Stimulated activated naive CD8-positive, alpha-beta T cell treated with anti-CD3 and anti-CD28 coated beads, Interleukin-15, Interleukin-2, amounts not matched to agents 100 ng/mL and 50 ng/mL, for 24 hours (primary cell): ENCODE results near the gene CACNA1I.
"Not testable (repeated sequence)": the region's sequence is repeated elsewhere in the genome, so short reads cannot be mapped to it uniquely, and the experiment has no call there.

Source experiments
- H3K27ac Mint-ChIP-seq: one replicate; pipeline ENCODE4 v1.8.0; 2021; ENCODE audit warnings: mild to moderate bottlenecking, mixed read lengths
- H3K27me3 Mint-ChIP-seq: one replicate; pipeline ENCODE4 v1.8.0; 2021; ENCODE audit warnings: mixed read lengths
- H3K36me3 Mint-ChIP-seq: one replicate; pipeline ENCODE4 v1.8.0; 2021; ENCODE audit warnings: low read depth, mixed read lengths
- H3K4me1 Mint-ChIP-seq: one replicate; pipeline ENCODE4 v1.8.0; 2021; ENCODE audit warnings: low read depth, mixed read lengths
- H3K4me3 Mint-ChIP-seq: one replicate; pipeline ENCODE4 v1.8.0; 2021; ENCODE audit warnings: mild to moderate bottlenecking, mixed read lengths
- H3K9me3 Mint-ChIP-seq: one replicate; pipeline ENCODE4 v1.8.0; 2021; ENCODE audit warnings: mixed read lengths

CACNA1I gene

DNA sequence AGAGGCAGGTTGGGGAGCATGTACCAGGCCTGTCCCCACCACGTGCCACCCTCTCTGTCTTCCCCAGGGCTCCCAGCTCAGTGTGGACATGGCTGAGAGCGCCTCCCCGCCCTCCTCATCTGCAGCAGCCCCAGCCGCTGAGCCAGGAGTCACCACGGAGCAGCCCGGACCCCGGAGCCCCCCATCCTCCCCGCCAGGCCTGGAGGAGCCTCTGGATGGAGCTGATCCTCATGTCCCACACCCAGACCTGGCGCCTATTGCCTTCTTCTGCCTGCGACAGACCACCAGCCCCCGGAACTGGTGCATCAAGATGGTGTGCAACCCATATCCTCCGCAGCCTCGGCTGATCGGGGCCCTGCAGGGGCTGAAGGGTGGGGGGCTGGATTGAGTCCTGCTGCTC, at the start of gene CACNA1I:
CACNA1I (plus strand) TSS at position 89 of the 400 bp plus-strand sequence; CDS start at position 89, 0 bp downstream.
- Mint-ChIP-seq H3K36me3 (no peaks in the 10 kb centered on the region), H3K27ac (no peak within 1 kb of the TSS), H3K4me1 (peaks cover 13% of the 10 kb centered on the region), H3K4me3 (no peak within 1 kb of the TSS), H3K27me3 (no peaks in the 10 kb centered on the region), H3K9me3 (peaks cover 3% of the 10 kb centered on the region)

DNA sequence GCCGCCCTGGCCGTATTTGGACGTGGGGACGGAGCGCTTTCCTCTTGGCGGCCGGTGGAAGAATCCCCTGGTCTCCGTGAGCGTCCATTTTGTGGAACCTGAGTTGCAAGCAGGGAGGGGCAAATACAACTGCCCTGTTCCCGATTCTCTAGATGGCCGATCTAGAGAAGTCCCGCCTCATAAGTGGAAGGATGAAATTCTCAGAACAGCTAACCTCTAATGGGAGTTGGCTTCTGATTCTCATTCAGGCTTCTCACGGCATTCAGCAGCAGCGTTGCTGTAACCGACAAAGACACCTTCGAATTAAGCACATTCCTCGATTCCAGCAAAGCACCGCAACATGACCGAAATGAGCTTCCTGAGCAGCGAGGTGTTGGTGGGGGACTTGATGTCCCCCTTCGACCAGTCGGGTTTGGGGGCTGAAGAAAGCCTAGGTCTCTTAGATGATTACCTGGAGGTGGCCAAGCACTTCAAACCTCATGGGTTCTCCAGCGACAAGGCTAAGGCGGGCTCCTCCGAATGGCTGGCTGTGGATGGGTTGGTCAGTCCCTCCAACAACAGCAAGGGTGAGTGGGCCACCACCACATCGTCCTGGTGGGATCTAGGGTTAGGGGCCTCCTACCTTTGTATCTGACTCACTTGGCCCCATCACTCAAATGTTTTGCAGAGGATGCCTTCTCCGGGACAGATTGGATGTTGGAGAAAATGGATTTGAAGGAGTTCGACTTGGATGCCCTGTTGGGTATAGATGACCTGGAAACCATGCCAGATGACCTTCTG, 49.3 kb upstream of the CACNA1I start:
- Mint-ChIP-seq H3K4me3 (peak overlapping the region; percentile 88), H3K4me1 (peaks cover 72% of the 10 kb centered on the region), H3K27ac (peak overlapping the region; percentile 96), H3K36me3 (peaks cover 66% of the 10 kb centered on the region)
- not testable (repeated sequence) for H3K9me3 Mint-ChIP-seq, H3K27me3 Mint-ChIP-seq

DNA sequence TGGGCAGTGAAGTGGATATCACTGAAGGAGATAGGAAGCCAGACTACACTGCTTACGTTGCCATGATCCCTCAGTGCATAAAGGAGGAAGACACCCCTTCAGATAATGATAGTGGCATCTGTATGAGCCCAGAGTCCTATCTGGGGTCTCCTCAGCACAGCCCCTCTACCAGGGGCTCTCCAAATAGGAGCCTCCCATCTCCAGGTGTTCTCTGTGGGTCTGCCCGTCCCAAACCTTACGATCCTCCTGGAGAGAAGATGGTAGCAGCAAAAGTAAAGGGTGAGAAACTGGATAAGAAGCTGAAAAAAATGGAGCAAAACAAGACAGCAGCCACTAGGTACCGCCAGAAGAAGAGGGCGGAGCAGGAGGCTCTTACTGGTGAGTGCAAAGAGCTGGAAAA, 48.5 kb upstream of the CACNA1I start:
- peak overlapping the region; percentile 96 for H3K27ac Mint-ChIP-seq
- not testable (repeated sequence) for H3K27me3 Mint-ChIP-seq, H3K9me3 Mint-ChIP-seq
- peaks cover 62% of the 10 kb centered on the region for H3K36me3 Mint-ChIP-seq
- peak overlapping the region; percentile 88 for H3K4me3 Mint-ChIP-seq
- H3K4me1 Mint-ChIP-seq: peaks cover 73% of the 10 kb centered on the region

DNA sequence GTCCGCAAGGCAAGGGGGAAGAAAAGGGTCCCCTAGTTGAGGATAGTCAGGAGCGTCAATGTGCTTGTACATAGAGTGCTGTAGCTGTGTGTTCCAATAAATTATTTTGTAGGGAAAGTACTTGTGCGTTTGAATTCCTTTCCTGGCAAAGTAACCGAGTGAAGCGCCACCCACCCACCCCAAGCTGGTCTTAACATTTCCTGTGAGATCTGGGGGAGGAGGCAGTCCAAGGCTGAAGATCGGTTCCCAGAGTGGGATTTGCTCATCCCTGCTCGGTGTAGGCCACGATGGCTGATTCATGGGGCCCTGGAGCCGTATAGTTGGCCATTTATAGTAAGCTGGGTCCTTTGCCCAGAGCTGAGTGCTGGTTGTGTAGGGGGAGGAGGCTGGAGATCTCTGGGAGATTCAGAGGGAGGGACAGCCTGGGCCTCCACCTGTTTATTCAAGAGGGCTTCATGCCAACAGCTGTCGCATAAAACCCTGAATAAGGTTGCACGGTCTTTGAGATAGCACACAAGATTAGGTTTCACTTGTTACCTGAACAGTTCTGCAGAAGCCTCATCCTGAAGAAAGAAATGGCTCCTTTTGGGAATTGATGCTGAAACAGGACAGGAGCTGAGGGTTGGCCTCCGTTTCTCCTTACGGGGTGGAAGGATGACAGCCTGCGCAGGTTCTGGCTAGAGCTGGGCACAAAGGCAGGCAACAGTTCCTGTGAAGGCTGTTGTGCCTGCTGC, 47.8 kb upstream of the CACNA1I start:
- H3K27me3 Mint-ChIP-seq: peaks cover 3% of the 10 kb centered on the region
- peak overlapping the region; percentile 96 for H3K27ac Mint-ChIP-seq
- H3K36me3 Mint-ChIP-seq: peaks cover 58% of the 10 kb centered on the region

DNA sequence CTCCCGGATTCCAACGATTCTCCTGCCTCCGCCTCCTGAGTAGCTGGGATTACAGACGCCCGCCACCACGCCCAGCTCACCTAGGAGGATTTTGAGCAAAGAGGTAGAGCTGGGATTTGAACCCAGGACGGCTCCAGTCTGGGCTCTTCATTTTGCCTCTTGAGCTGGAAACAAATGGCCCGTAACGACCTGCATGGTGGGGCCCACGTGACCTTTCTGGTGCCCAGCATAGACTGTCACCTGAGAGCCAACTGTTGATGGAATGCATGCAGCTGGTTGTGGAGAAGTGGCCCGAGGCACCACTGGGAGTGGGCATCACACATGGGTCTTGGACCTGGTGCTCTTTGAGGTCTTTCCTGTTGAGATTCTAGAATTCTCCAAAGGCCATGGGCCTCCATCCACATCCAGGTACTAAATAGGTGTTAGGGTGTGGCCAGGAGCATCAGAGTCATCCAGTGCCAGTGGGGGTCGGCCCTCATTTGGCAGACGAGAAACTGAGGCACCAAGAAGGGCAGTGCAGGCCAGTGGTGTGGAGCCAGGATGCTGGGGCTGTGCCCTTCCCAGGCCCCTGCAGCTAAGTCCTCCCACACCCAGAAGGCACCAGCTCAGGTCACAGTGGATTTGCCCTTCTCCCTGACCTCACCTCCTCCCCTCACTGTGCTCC, 46.3 kb upstream of the CACNA1I start:
- peaks cover 61% of the 10 kb centered on the region for H3K36me3 Mint-ChIP-seq
- peaks cover 3% of the 10 kb centered on the region for H3K27me3 Mint-ChIP-seq
- no peaks in the 10 kb centered on the region for H3K9me3 Mint-ChIP-seq
- peak overlapping the region; percentile 81 for H3K27ac Mint-ChIP-seq
- peak overlapping the region; percentile 59 for H3K4me3 Mint-ChIP-seq
- H3K4me1 Mint-ChIP-seq: peaks cover 72% of the 10 kb centered on the region

More for the DNA sequence above, 47.8 kb upstream of the CACNA1I start:
- Mint-ChIP-seq H3K4me1 (peaks cover 75% of the 10 kb centered on the region), H3K9me3 (no peaks in the 10 kb centered on the region), H3K4me3 (peak overlapping the region; percentile 88)

- H3K4me1 Mint-ChIP-seq: peaks cover 78% of the 10 kb centered on the region
- H3K27ac Mint-ChIP-seq: peak overlapping the region; percentile 81
- peaks cover 3% of the 10 kb centered on the region for H3K27me3 Mint-ChIP-seq
- no peaks in the 10 kb centered on the region for H3K9me3 Mint-ChIP-seq
- peak overlapping the region; percentile 59 for H3K4me3 Mint-ChIP-seq
- peaks cover 68% of the 10 kb centered on the region for H3K36me3 Mint-ChIP-seq
Observed at GRCh38 chr22:39524753-39525657, 45.5 kb upstream of the CACNA1I start.

GRCh38 chr22:39525658-39525975, 44.9 kb upstream of the CACNA1I start:
- H3K27me3 Mint-ChIP-seq: no peaks in the 10 kb centered on the region
- H3K36me3 Mint-ChIP-seq: peaks cover 68% of the 10 kb centered on the region
- H3K9me3 Mint-ChIP-seq: no peaks in the 10 kb centered on the region
- H3K27ac Mint-ChIP-seq: peak overlapping the region; percentile 78
- H3K4me3 Mint-ChIP-seq: peak overlapping the region; percentile 28
- peaks cover 81% of the 10 kb centered on the region for H3K4me1 Mint-ChIP-seq

DNA sequence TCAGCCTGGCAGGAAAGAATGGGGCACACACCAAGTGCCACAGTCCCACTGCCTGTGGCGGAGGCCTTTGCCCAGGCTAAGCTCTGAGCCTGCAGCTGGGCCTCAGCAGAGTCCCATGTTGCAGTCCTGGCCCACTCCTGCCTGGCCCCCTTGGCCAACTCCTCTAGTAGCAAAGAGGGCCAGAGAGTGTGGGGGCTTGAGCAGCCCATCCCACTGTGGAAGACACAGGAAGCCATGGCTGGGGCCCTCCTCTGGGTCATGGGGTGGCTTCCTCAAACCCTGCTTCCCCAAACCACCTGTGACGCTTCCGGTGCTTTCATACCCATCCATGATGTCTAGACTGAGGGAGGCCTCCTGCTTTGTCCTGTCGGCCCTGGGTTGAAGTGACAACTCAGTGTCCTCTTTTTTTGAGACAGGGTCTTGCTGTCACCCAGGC, 43.8 kb upstream of the CACNA1I start:
- Mint-ChIP-seq H3K27me3 (no peaks in the 10 kb centered on the region), H3K4me1 (peaks cover 88% of the 10 kb centered on the region)

DNA sequence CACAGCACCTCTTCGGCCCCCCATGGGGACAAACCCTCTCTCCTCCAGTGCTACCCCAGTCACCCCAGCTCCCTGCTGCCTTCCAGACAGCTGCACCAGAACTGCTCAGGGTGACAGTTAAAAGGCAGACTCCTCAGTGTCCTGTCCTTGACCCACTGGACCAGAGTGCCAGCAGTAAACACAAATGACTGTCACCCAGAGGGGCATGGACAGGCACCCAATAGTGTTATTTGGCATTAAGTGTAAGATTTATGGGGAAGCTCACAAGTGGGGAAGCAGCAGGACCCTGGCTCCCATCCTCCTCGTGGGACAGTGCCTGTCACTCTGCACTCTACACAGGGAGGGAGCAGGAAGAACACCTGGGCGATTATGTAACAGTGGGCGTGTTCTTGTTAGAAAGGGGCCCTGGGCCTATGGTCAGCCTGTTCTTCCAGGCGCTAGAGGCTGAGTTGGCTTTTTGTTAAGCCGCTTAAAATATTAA, 43.0 kb upstream of the CACNA1I start:
- no peaks in the 10 kb centered on the region for H3K9me3 Mint-ChIP-seq
- H3K4me1 Mint-ChIP-seq: peaks cover 84% of the 10 kb centered on the region
- peaks cover 62% of the 10 kb centered on the region for H3K36me3 Mint-ChIP-seq
- H3K4me3 Mint-ChIP-seq: no peak overlapping the region
- no peaks in the 10 kb centered on the region for H3K27me3 Mint-ChIP-seq
- peak overlapping the region; percentile 18 for H3K27ac Mint-ChIP-seq

More for the DNA sequence above, 43.8 kb upstream of the CACNA1I start:
- Mint-ChIP-seq H3K9me3 (no peaks in the 10 kb centered on the region), H3K4me3 (no peak overlapping the region), H3K27ac (peak overlapping the region; percentile 18), H3K36me3 (peaks cover 67% of the 10 kb centered on the region)

- Mint-ChIP-seq H3K4me1 (peaks cover 80% of the 10 kb centered on the region), H3K27ac (peak overlapping the region; percentile 54), H3K27me3 (no peaks in the 10 kb centered on the region), H3K4me3 (peak overlapping the region; percentile 78), H3K36me3 (peaks cover 56% of the 10 kb centered on the region), H3K9me3 (no peaks in the 10 kb centered on the region)
Observed at GRCh38 chr22:39528080-39528661, 42.4 kb upstream of the CACNA1I start.

GRCh38 chr22:39528681-39529486, 41.7 kb upstream of the CACNA1I start:
- Mint-ChIP-seq H3K9me3 (no peaks in the 10 kb centered on the region), H3K4me3 (peak overlapping the region; percentile 78), H3K36me3 (peaks cover 51% of the 10 kb centered on the region), H3K27ac (peak overlapping the region; percentile 70), H3K27me3 (no peaks in the 10 kb centered on the region), H3K4me1 (peaks cover 78% of the 10 kb centered on the region)

- peaks cover 76% of the 10 kb centered on the region for H3K4me1 Mint-ChIP-seq
- H3K4me3 Mint-ChIP-seq: peak overlapping the region; percentile 78
- no peaks in the 10 kb centered on the region for H3K9me3 Mint-ChIP-seq
- H3K27ac Mint-ChIP-seq: peak overlapping the region; percentile 70
- peaks cover 46% of the 10 kb centered on the region for H3K36me3 Mint-ChIP-seq
- no peaks in the 10 kb centered on the region for H3K27me3 Mint-ChIP-seq
Observed at GRCh38 chr22:39529487-39529851, 41.1 kb upstream of the CACNA1I start.

DNA sequence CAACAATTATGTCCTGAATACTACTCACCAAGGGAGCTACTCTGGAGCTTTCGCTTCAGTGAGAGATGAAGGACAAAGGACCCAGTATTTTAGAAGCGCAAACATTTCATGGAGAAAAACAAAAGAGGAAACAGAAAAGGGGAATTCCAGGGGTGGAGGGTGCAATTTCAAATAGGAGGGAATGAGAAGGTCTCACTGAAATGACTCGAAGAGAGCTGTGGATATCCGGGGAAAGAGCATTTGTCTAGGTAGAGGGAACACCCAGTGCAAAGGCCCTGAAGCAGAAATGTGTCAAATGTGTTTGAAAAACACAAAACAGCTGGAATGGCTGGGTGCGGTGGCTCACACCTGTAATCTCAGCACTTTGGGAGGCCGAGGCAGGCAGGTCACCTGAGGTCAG, 40.4 kb upstream of the CACNA1I start:
- peak overlapping the region; percentile 67 for H3K27ac Mint-ChIP-seq
- H3K4me1 Mint-ChIP-seq: peaks cover 71% of the 10 kb centered on the region
- H3K36me3 Mint-ChIP-seq: peaks cover 40% of the 10 kb centered on the region
- H3K9me3 Mint-ChIP-seq: no peaks in the 10 kb centered on the region
- peak overlapping the region; percentile 78 for H3K4me3 Mint-ChIP-seq
- no peaks in the 10 kb centered on the region for H3K27me3 Mint-ChIP-seq
